ENCODE data around the gene CDK14.
A peak's percentile ranks its signal among the peaks of the same experiment; 100 is the strongest.

Gene CDK14

DNA sequence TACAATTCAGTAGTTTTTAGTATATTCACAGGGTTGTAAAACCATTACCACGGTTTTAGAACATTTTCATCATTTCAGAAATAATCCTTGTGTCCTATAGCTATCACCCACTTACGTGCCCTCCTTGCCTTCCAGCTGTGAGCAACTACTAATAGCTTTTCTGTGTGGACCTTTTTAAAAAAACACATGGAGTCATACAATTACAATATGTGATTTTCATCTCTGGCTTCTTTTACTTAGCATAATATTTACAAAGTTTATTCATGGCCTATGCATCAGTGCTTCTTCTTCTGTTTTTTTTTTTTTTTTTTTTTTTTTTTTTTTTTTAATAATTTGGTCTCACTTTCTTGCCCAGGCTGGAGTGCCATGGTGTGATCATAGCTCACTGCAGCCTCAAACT is 76.1 kb downstream of the CDK14 start:
- no peak overlapping the region for H3K27ac ChIP-seq

GRCh38 chr7:90674625-90675024 is 78.5 kb downstream of the CDK14 start:
- Histone ChIP-seq H3K27ac (no peak overlapping the region), H3K4me3 (no peak overlapping the region)

More for the DNA sequence above, 76.1 kb downstream of the CDK14 start:
- H3K4me3 ChIP-seq, result no peak overlapping the region

DNA sequence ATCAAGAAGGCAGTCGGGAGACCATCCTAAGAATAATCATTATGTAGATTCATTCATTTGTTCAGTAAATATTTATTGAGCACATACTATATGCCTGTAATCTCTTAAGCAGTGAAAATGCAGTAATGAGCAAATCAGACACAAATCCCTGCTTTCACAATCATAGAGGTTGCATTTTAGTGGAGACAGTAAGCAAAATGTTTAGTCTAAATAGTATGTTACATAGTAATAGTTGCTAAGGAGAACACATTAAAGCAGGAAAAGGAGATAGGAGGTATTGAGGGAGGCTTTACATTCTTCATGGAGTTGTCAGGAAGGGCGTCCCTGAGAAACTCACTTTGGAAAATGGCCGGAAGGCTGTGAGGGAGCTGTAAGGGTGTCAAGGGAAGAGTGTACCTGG is 79.9 kb downstream of the CDK14 start:
- Histone ChIP-seq H3K27ac (no peak overlapping the region), H3K4me3 (no peak overlapping the region)

DNA sequence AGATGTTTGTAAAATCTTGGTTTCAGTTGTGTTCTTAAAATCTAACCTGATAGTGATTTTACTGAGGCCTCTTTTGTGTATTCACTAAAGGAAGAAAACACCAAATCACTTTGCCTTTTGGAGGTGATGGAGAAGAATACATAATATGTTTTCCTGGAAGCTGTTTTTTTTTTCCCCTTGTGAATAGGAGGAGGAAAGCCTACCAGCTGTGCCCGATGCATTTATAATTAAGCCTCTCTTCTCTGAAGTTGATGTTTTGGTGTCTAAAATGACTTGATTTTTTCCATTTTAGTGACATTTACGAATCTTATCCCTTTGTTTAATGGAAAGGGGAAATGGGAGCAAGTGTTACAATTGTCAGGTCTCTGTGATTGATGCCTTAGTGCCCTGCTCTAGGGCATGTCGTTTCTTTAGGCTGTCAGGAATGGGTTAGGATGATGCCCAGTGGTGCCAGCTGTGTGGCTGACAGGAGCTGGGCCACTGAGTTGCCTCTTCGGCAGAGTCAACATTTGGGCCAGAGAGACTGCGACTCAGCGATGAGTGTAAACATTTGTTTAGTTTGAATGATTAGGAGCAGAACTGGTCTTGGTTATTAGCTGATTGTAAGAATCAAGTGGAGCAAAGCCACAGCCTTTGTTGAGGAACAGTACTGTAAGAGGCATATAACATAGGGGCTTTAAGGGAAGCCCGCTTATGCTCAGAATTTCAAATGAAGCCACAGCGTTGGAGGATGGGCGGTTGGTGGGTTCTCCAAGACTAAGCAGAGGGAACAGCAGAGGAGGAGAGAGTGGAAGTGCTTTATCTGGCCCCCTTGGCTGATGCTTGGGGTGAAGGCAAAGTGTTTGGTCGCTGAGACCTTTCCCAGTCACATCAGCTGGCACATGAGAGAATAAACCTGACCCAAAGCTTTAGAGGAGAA is 81.6 kb downstream of the CDK14 start:
- H3K4me3 ChIP-seq, result no peak overlapping the region
- no peak overlapping the region for H3K27ac ChIP-seq

GRCh38 chr7:90678986-90679385 is 82.9 kb downstream of the CDK14 start:
- H3K27ac ChIP-seq, result no peak overlapping the region

GRCh38 chr7:90680484-90680883 is 84.4 kb downstream of the CDK14 start:
- H3K4me3 ChIP-seq, result no peak overlapping the region

More at GRCh38 chr7:90678986-90679385, 82.9 kb downstream of the CDK14 start:
- H3K4me3 ChIP-seq, result no peak overlapping the region

GRCh38 chr7:90681336-90682022 is 85.4 kb downstream of the CDK14 start:
- Histone ChIP-seq H3K27ac (no peak overlapping the region), H3K4me3 (no peak overlapping the region)

More at GRCh38 chr7:90680484-90680883, 84.4 kb downstream of the CDK14 start:
- H3K27ac ChIP-seq, result no peak overlapping the region

GRCh38 chr7:90686146-90686545 is 90.0 kb downstream of the CDK14 start:
- H3K27ac ChIP-seq, result peak overlapping the region in 1 of 21 experiments; percentile 53
- H3K4me3 ChIP-seq, result no peak overlapping the region

DNA sequence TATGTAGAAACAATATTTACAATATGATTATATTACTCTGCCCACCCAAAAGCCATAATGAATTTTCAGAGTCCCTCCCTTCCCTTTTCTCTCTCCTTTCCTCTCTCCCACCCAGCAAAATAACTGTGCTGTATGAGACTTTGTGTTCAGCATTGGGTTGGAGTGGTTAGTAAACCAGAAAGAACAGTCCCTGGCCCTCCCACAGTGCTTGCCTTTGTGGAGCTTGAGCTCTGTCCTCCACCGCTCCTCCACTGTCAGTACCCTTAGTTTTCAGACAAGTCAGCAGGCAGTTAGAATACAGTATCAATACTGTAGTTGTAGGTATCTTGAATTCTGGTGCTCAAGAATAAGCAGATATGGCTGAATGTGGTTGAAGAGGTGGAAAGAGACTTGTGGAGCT is 92.7 kb downstream of the CDK14 start:
- Histone ChIP-seq H3K4me3 (no peak overlapping the region), H3K27ac (no peak overlapping the region)

DNA sequence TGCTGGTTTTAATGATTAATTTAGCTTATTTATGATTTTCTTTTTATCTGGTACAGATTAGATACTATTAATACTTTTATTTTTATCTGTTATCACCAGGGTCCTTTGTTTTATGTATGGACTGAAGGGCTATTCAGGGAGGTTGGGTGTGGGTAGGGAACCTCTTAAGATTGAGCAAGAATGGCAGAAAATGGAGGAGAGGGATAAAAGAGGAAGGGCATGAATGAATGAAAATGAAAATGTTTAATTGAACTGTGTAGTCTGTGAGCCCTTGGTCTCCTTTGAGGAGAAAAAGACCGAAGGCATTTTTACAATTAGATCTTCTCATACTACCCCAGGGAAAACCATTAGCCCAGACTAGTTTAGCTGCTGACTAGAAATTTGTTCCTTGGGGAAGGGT is 93.1 kb downstream of the CDK14 start:
- no peak overlapping the region for H3K4me3 ChIP-seq

DNA sequence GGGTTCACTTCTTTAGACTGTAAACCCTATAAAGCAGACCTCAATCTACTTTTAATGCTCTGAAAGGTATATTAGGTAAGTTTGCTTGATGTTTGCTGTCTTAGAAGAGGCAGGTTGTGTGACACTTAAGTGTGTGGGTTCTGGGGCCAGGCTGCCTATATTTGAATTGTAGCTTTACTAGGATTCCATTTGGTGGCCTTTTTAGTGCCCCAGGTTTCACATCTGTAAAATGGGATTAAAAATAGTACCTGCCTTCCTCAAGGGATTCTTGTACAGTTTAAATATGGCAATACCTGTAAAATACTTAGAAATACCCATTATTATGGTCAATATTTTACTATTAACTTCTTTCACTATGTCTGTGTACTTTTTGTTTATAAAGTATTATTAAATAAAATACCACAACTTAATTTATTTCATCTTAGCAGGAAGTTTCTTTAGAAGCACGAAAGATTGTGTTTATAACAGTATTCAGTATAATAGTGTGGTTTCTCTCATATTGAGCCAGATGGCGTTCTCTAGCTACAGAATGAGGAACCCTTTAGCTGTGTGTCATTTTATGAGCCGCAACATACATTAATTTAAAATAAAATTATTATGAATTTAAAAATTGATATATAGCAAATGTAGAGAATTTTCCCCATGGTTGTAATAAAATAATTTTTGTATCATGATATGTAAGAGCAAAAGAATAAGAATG is 94.2 kb downstream of the CDK14 start:
- Histone ChIP-seq H3K4me3 (no peak overlapping the region), H3K27ac (no peak overlapping the region)

More for the DNA sequence above, 93.1 kb downstream of the CDK14 start:
- H3K27ac ChIP-seq, result no peak overlapping the region

GRCh38 chr7:90692396-90692795 is 96.3 kb downstream of the CDK14 start:
- H3K27ac ChIP-seq, result no peak overlapping the region
- H3K4me3 ChIP-seq, result no peak overlapping the region

DNA sequence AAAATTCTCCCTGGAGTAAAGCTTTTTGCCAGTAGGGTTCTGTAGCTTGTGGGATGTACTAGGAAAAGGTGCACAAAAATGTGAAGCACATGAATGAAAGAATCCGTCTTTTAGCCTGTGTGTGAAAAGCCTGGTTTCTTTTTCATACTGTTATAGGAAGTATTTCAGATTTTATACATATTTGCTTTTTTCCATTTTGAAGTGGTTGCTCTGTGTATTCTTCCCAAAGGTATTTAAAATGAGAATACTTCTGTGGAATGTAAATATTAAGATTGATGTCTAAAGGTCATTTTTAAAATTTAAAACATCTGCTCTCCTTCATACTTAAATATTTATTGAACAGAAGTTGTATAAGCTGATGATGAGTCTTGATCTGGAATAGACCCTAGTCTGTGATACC is 96.8 kb downstream of the CDK14 start:
- Histone ChIP-seq H3K4me3 (no peak overlapping the region), H3K27ac (no peak overlapping the region)

- no peak overlapping the region for H3K4me3 ChIP-seq
- no peak overlapping the region for H3K27ac ChIP-seq
These were observed 97.8 kb downstream of the CDK14 start for GRCh38 chr7:90693939-90694338.

- Histone ChIP-seq H3K27ac (no peak overlapping the region), H3K4me3 (no peak overlapping the region)
These were observed 102.5 kb downstream of the CDK14 start for GRCh38 chr7:90698616-90699015.

- Histone ChIP-seq H3K27ac (peak overlapping the region in 2 of 21 experiments; percentile 8 to 26), H3K4me3 (peak overlapping the region in 1 of 7 experiments; percentile 6)
These were observed 104.9 kb downstream of the CDK14 start for GRCh38 chr7:90701021-90701420.

- H3K4me3 ChIP-seq, result no peak overlapping the region
- H3K27ac ChIP-seq, result no peak overlapping the region
These were observed 105.7 kb downstream of the CDK14 start for GRCh38 chr7:90701771-90702170.

DNA sequence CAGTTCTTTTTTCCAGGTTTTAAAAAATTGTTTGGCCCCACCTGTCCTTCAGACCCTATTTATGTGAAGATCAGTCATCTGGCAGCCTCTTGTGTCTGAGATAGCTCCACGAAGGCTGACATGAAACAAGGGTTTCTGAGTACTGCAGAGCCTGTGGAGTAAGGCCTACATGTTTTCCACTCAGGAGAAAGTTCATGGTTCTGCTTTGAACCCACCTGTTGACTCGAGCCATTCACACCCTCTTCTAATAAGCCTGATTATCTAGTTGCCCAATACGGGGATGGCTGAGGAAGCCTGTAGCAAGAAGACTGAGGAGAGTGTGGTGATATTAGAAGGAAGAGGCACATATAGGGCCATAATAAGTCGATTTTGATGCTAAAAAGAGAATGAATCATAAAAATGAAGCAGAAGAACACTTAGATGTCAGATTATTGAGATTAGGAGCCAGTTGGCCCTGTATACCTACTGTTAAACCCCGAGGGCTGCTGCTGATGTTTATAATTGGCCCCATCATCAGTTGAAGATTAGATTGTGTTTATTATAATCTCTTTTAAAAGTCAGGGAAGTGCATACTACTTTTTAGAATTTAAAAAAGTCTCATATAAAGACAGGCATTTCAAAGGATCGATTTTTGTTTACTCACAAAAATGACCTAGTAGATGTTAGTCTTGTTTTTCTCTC is 109.4 kb downstream of the CDK14 start:
- Histone ChIP-seq H3K4me3 (no peak overlapping the region), H3K27ac (no peak overlapping the region)

- H3K27ac ChIP-seq, result no peak overlapping the region
- H3K4me3 ChIP-seq, result no peak overlapping the region
These were observed 110.1 kb downstream of the CDK14 start for GRCh38 chr7:90706072-90706716.
